ENCODE measurements around the gene FTSJ1. TPM values are rescaled to one million over a fixed set of nuclear protein-coding genes. Genes with fewer than 3 reads are reported as not detected.

FTSJ1 gene
- total and polyA plus RNA-seq, 4 donors = 18.2 to 48.3 (median 44.8) TPM

DNA sequence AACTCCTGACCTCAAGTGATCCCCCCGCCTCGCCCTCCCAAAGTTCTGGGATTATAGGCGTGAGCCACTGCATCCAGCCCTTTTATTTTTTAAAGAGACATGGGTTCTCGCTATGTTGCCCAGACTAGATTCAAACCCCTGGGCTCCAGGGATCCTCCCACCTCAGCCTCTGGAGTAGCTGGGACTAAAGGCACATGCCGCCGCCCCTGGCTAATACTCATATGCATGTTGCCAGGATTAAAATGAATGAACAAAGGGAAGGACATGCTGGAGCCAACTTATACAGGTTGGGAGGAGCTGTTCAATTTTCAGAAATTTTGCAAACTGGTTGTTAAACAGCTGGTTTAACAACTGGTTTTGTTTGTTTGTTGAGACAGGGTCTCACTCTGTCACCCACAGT, 1.4 kb upstream of the FTSJ1 start:
- TF ChIP-seq, protein P1, sequence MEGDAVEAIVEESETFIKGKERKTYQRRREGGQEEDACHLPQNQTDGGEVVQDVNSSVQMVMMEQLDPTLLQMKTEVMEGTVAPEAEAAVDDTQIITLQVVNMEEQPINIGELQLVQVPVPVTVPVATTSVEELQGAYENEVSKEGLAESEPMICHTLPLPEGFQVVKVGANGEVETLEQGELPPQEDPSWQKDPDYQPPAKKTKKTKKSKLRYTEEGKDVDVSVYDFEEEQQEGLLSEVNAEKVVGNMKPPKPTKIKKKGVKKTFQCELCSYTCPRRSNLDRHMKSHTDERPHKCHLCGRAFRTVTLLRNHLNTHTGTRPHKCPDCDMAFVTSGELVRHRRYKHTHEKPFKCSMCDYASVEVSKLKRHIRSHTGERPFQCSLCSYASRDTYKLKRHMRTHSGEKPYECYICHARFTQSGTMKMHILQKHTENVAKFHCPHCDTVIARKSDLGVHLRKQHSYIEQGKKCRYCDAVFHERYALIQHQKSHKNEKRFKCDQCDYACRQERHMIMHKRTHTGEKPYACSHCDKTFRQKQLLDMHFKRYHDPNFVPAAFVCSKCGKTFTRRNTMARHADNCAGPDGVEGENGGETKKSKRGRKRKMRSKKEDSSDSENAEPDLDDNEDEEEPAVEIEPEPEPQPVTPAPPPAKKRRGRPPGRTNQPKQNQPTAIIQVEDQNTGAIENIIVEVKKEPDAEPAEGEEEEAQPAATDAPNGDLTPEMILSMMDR (IDR thresholded peaks at IDR 0.05; ENCODE audit: control extremely low read depth, extremely low read depth) = no peak
- no peak overlapping the region for H3K4me3 ChIP-seq
- ATAC-seq (ENCODE audit: insufficient read depth, low FRiP score) = no peak
- DNase-seq = no peak
- WGBS, 2 donors = 87 to 88% methylated on average over 4 to 6 of the region's 6 CpGs
- H3K9me3 ChIP-seq (ENCODE audit: control insufficient read depth in 4 of 4, insufficient read depth in 3 of 4, low read length in 3 of 4) = peaks cover 0 to 7% (median 2%) of the 10 kb centered on the region in 4 donors
- peaks cover 0 to 5% (median 0%) of the 10 kb centered on the region in 5 donors for H3K4me1 ChIP-seq (ENCODE audit: control insufficient read depth in 5 of 5, insufficient read depth in 5 of 5, low read length in 5 of 5)
- no peak overlapping the region for H3K27ac ChIP-seq (ENCODE audit: low read depth in 1 of 2, low read length in 1 of 2)
- H3K27me3 ChIP-seq (ENCODE audit: control insufficient read depth in 3 of 3, insufficient read depth in 3 of 3, low read length in 2 of 3) = no peaks in the 10 kb centered on the region
- H3K36me3 ChIP-seq (ENCODE audit: control insufficient read depth in 4 of 4, insufficient read depth in 4 of 4, low read length in 4 of 4) = peaks cover 0 to 4% (median 0%) of the 10 kb centered on the region in 4 donors
- H3K9ac ChIP-seq (ENCODE audit: insufficient read depth in 1 of 2, low read length in 2 of 2) = no peak overlapping the region

DNA sequence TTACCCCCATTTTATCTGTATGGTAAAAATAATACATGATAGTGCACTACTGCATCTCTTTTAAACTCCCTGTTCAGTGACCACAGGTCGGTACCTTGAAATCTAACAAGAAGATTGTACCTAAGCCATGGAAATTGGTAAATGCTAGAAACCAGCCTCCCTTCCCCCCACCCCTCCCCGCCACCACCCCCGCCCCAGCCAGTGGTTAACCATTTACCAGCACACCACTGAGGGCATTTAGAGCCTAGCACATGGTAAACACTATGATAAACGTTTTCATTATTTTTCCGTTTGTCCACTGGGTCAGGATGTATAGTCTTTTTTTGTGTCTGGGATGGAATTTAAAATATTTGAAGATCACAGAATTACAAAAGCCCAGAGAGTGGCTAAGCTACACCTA, 703 bp upstream of the FTSJ1 start:
- TF ChIP-seq, protein P1 (IDR thresholded peaks at IDR 0.05; ENCODE audit: control extremely low read depth, extremely low read depth) = no peak
- peaks cover 0 to 5% (median 0%) of the 10 kb centered on the region in 4 donors for H3K36me3 ChIP-seq (ENCODE audit: control insufficient read depth in 4 of 4, insufficient read depth in 4 of 4, low read length in 4 of 4)
- H3K27me3 ChIP-seq (ENCODE audit: control insufficient read depth in 3 of 3, insufficient read depth in 3 of 3, low read length in 2 of 3) = no peaks in the 10 kb centered on the region
- H3K4me3 ChIP-seq = no peak overlapping the region
- peak overlapping the region in 1 of 2 donors; percentile 43 for H3K27ac ChIP-seq (ENCODE audit: low read depth in 1 of 2, low read length in 1 of 2)
- peaks cover 0 to 7% (median 2%) of the 10 kb centered on the region in 4 donors for H3K9me3 ChIP-seq (ENCODE audit: control insufficient read depth in 4 of 4, insufficient read depth in 3 of 4, low read length in 3 of 4)
- WGBS, 2 donors = 4 to 26% methylated on average over 5 of the region's 5 CpGs
- H3K4me1 ChIP-seq (ENCODE audit: control insufficient read depth in 5 of 5, insufficient read depth in 5 of 5, low read length in 5 of 5) = peaks cover 0 to 5% (median 0%) of the 10 kb centered on the region in 5 donors
- H3K9ac ChIP-seq (ENCODE audit: insufficient read depth in 1 of 2, low read length in 2 of 2) = peak overlapping the region in 1 of 2 donors; percentile 78
- ATAC-seq (ENCODE audit: insufficient read depth, low FRiP score) = no peak
- DNase-seq = no peak

DNA sequence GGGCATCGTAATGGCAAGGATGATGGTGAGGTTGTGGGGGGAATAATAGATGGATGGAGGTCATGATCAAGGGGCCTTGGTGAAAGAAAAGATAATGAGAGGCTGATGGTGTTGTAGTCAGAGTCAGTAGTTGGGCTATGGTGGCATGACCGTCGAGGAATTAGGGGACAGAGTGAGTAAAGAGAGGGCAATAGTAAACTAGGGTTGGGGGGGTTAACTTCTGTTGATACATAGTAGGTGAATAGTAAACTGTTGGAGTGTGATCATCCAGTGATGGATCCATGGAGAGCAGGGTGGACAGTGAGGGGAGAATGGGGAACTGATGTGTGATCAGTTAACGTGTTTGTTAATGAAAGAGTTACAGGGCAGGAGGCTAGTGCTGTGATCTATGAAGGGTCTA, 920 bp downstream of the FTSJ1 start:
- Histone ChIP-seq H3K36me3 (ENCODE audit: control insufficient read depth in 4 of 4, insufficient read depth in 4 of 4, low read length in 4 of 4) (peaks cover 0 to 15% (median 3%) of the 10 kb centered on the region in 4 donors), H3K9me3 (ENCODE audit: control insufficient read depth in 4 of 4, insufficient read depth in 3 of 4, low read length in 3 of 4) (peaks cover 0 to 7% (median 2%) of the 10 kb centered on the region in 4 donors), H3K4me3 (no peak overlapping the region), H3K27me3 (ENCODE audit: control insufficient read depth in 3 of 3, insufficient read depth in 3 of 3, low read length in 2 of 3) (no peaks in the 10 kb centered on the region), H3K9ac (ENCODE audit: insufficient read depth in 1 of 2, low read length in 2 of 2) (peak overlapping the region in 1 of 2 donors; percentile 78), H3K27ac (ENCODE audit: low read depth in 1 of 2, low read length in 1 of 2) (no peak overlapping the region), H3K4me1 (ENCODE audit: control insufficient read depth in 5 of 5, insufficient read depth in 5 of 5, low read length in 5 of 5) (peaks cover 0 to 5% (median 0%) of the 10 kb centered on the region in 5 donors)
- TF ChIP-seq, protein P1 (IDR thresholded peaks at IDR 0.05; ENCODE audit: control extremely low read depth, extremely low read depth) = no peak
- DNase-seq (no peak), ATAC-seq (ENCODE audit: insufficient read depth, low FRiP score) (no peak)
- 57 to 73% methylated on average over 4 of the region's 4 CpGs for WGBS, 2 donors
